ENCODE measurements around the gene ETV3L.
"Not testable (repeated sequence)": the region's sequence is repeated elsewhere in the genome, so short reads cannot be mapped to it uniquely, and the experiment has no call there.

DNA sequence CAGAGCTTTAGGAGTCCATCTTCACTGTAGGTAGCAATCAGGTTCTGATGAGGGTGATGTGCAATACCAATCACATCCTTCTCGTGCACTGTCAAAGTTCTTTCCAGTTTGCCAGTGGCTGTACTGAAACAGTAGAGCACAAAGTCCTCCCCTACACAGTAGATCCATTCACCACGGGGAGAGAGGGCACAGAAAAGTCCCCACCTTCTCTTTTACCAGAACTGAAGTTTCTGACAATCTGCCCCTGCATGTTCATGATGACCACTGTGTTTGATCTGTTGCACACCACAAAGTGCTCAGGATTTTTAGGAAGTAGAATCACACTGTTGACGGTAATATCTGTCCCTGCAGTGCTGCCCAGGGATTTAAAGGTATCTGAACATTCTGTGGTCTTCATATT, 40.4 kb downstream of the ETV3L start:
- TF ChIP-seq, protein P1, sequence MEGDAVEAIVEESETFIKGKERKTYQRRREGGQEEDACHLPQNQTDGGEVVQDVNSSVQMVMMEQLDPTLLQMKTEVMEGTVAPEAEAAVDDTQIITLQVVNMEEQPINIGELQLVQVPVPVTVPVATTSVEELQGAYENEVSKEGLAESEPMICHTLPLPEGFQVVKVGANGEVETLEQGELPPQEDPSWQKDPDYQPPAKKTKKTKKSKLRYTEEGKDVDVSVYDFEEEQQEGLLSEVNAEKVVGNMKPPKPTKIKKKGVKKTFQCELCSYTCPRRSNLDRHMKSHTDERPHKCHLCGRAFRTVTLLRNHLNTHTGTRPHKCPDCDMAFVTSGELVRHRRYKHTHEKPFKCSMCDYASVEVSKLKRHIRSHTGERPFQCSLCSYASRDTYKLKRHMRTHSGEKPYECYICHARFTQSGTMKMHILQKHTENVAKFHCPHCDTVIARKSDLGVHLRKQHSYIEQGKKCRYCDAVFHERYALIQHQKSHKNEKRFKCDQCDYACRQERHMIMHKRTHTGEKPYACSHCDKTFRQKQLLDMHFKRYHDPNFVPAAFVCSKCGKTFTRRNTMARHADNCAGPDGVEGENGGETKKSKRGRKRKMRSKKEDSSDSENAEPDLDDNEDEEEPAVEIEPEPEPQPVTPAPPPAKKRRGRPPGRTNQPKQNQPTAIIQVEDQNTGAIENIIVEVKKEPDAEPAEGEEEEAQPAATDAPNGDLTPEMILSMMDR (IDR thresholded peaks at IDR 0.05) = not testable (repeated sequence)
- TF ChIP-seq POLR2A (IDR thresholded peaks at IDR 0.05) = not testable (repeated sequence)

Measured in body of pancreas (tissue), 4 donors.